Keratinocyte (primary cell): ENCODE results near the gene MS4A15. TPM values are rescaled to one million over a fixed set of nuclear protein-coding genes. Genes with fewer than 3 reads are reported as not detected.

Source experiments
- DNase-seq: peaks from one replicate; pipeline ENCODE4 v3.0.0-alpha.2; 2011; ENCODE audit warnings: low read depth, missing footprints, low spot score
- FAIRE-seq: peaks from 2 replicates; lab custom pipeline; 2011; peaks lifted over from hg19 to GRCh38; lab: Jason Lieb, UNC
- H2AFZ ChIP-seq: 2 replicates; pipeline ENCODE4 v1.6.0; 2012; ENCODE audit warnings: low read length, control low read depth, inconsistent platforms; ENCODE audit not compliant: control insufficient read depth
- H3K27ac ChIP-seq: 2 replicates; pipeline ENCODE4 v1.5.1; 2011; ENCODE audit warnings: low read length; ENCODE audit not compliant: control insufficient read depth, insufficient read depth
- H3K27me3 ChIP-seq: 3 replicates; pipeline ENCODE4 v1.6.0; 2011; ENCODE audit warnings: low read length; ENCODE audit not compliant: control insufficient read depth, insufficient read depth; ENCODE audit errors: extremely low read depth
- H3K36me3 ChIP-seq, 2 experiments: 2 replicates in 1 of 2; 3 replicates in 1 of 2; pipeline ENCODE4 v1.5.1; 2011; ENCODE audit warnings: low read length in 2 of 2, mild to moderate bottlenecking in 1 of 2; ENCODE audit not compliant: control insufficient read depth in 2 of 2, insufficient read depth in 2 of 2; ENCODE audit errors: extremely low read depth in 1 of 2
- H3K4me1 ChIP-seq: 3 replicates; pipeline ENCODE4 v1.5.1; 2011; ENCODE audit warnings: low read length; ENCODE audit not compliant: control insufficient read depth, insufficient read depth; ENCODE audit errors: extremely low read depth
- H3K4me2 ChIP-seq: 3 replicates; pipeline ENCODE4 v1.6.0; 2011; ENCODE audit warnings: low read depth, low read length; ENCODE audit not compliant: control insufficient read depth, insufficient read depth; ENCODE audit errors: extremely low read depth
- H3K4me3 ChIP-seq, 3 experiments: fragments of 200-600 bp in 1 of 3; sonication (generic) in 1 of 3; 2 replicates in 2 of 3; 3 replicates in 1 of 3; pipeline ENCODE4 v1.5.1; 2011 to 2016; ENCODE audit warnings: low read length in 3 of 3, mild to moderate bottlenecking in 3 of 3, control low read depth in 2 of 3, inconsistent platforms in 1 of 3, low read depth in 1 of 3, mixed read lengths in 1 of 3, mixed run types in 1 of 3, moderate library complexity in 1 of 3; ENCODE audit not compliant: control insufficient read depth in 2 of 3, insufficient read depth in 2 of 3; ENCODE audit errors: extremely low read depth in 1 of 3
- H3K79me2 ChIP-seq: 2 replicates; pipeline ENCODE4 v1.6.0; 2012; ENCODE audit warnings: low read length; ENCODE audit not compliant: control insufficient read depth, insufficient read depth
- H3K9ac ChIP-seq: 3 replicates; pipeline ENCODE4 v1.6.0; 2011; ENCODE audit warnings: low read length; ENCODE audit not compliant: control insufficient read depth, insufficient read depth; ENCODE audit errors: extremely low read depth
- H3K9me1 ChIP-seq: 3 replicates; pipeline ENCODE4 v1.6.0; 2011; ENCODE audit warnings: low read length; ENCODE audit not compliant: control insufficient read depth, insufficient read depth; ENCODE audit errors: extremely low read depth
- H3K9me3 ChIP-seq: 2 replicates; pipeline ENCODE4 v1.5.1; 2012; ENCODE audit warnings: low read depth, low read length; ENCODE audit not compliant: control insufficient read depth
- H4K20me1 ChIP-seq: 3 replicates; pipeline ENCODE4 v1.6.0; 2011; ENCODE audit warnings: low read length; ENCODE audit not compliant: control insufficient read depth, insufficient read depth; ENCODE audit errors: extremely low read depth
- EZH2 ChIP-seq: IDR thresholded peaks from one replicate; pipeline ENCODE4 v1.6.1; 2012; ENCODE audit warnings: inconsistent platforms, mild to moderate bottlenecking, low read length, moderate library complexity
- dilution Hi-C: fragments of 300-500 bp; cut with MboI; formaldehyde crosslinking; loops from one replicate; pipeline ENCODE4 v1.7.0; 2020; ENCODE audit warnings: low sequenced_read_pairs; ENCODE audit not compliant: extremely low pct_ligation_motif_present
- polyA plus RNA-seq, 5 experiments: library from polyadenylated mRNA; depleted of rRNA in 3 of 5; stranded (reverse) in 3 of 5; stranded (forward) in 1 of 5; unstranded in 1 of 5; fragments of >200 nt; gene quantifications; 1 replicate in 1 of 5; 2 replicates in 3 of 5; 3 replicates in 1 of 5; pipeline versions ENCODE4 v1.2.1 to v1.2.3, GENCODE V29; 2011 to 2012; ENCODE audit warnings: missing spikeins in 2 of 5, low read depth in 1 of 5, low replicate concordance in 1 of 5
- TF ChIP-seq, protein P1 (sequence below), 3 experiments: IDR thresholded peaks in 1 of 3; conservative IDR thresholded peaks in 1 of 3; optimal IDR thresholded peaks in 1 of 3; 2 replicates in 2 of 3; 3 replicates in 1 of 3; pipeline versions ENCODE3 to v1.5.1; 2011; ENCODE audit warnings: low read length in 3 of 3, mild to moderate bottlenecking in 3 of 3, moderate library complexity in 2 of 3, control low read depth in 1 of 3, inconsistent platforms in 1 of 3; ENCODE audit not compliant: insufficient read depth in 2 of 3; ENCODE audit errors: extremely low read depth in 1 of 3

The MS4A15 gene
- polyA plus RNA-seq, 1 donor (not counting 4 experiments of a cell fraction or from before 2014, with no cell fraction given) = 0.03 TPM

GRCh38 chr11:60731586-60731985 is 25.1 kb upstream of the MS4A15 start:
- H3K9me3 ChIP-seq = no peaks in the 10 kb centered on the region
- dilution Hi-C loops = no loop called here
- FAIRE-seq (no peak), DNase-seq (no peak)
- no peaks in the 10 kb centered on the region for H3K4me1 ChIP-seq
- H4K20me1 ChIP-seq = no peaks in the 10 kb centered on the region
- no peak for TF ChIP-seq EZH2
- TF ChIP-seq, protein P1, sequence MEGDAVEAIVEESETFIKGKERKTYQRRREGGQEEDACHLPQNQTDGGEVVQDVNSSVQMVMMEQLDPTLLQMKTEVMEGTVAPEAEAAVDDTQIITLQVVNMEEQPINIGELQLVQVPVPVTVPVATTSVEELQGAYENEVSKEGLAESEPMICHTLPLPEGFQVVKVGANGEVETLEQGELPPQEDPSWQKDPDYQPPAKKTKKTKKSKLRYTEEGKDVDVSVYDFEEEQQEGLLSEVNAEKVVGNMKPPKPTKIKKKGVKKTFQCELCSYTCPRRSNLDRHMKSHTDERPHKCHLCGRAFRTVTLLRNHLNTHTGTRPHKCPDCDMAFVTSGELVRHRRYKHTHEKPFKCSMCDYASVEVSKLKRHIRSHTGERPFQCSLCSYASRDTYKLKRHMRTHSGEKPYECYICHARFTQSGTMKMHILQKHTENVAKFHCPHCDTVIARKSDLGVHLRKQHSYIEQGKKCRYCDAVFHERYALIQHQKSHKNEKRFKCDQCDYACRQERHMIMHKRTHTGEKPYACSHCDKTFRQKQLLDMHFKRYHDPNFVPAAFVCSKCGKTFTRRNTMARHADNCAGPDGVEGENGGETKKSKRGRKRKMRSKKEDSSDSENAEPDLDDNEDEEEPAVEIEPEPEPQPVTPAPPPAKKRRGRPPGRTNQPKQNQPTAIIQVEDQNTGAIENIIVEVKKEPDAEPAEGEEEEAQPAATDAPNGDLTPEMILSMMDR (optimal IDR thresholded peaks at IDR 0.05 in 1 of 3, IDR thresholded peaks at IDR 0.05 in 1 of 3, conservative IDR thresholded peaks at IDR 0.05 in 1 of 3; ENCODE audit: extremely low read depth in 1 of 3, insufficient read depth in 2 of 3, low read length in 3 of 3) = no peak
- H3K4me2 ChIP-seq = no peak overlapping the region
- H3K9ac ChIP-seq = no peak overlapping the region
- no peaks in the 10 kb centered on the region for H3K27me3 ChIP-seq
- H3K79me2 ChIP-seq = no peaks in the 10 kb centered on the region
- H3K27ac ChIP-seq = no peak overlapping the region
- H3K36me3 ChIP-seq = no peaks in the 10 kb centered on the region
- H3K4me3 ChIP-seq = no peak overlapping the region
- no peaks in the 10 kb centered on the region for H3K9me1 ChIP-seq
- H2AFZ ChIP-seq = no peak overlapping the region

GRCh38 chr11:60734279-60734678 is 22.4 kb upstream of the MS4A15 start:
- no peaks in the 10 kb centered on the region for H3K27me3 ChIP-seq
- H3K9me3 ChIP-seq = no peaks in the 10 kb centered on the region
- no peaks in the 10 kb centered on the region for H3K4me1 ChIP-seq
- no peak overlapping the region for H3K9ac ChIP-seq
- H2AFZ ChIP-seq = no peak overlapping the region
- dilution Hi-C loops = no loop called here
- no peak overlapping the region for H3K4me2 ChIP-seq
- TF ChIP-seq, protein P1 (optimal IDR thresholded peaks at IDR 0.05 in 1 of 3, IDR thresholded peaks at IDR 0.05 in 1 of 3, conservative IDR thresholded peaks at IDR 0.05 in 1 of 3; ENCODE audit: extremely low read depth in 1 of 3, insufficient read depth in 2 of 3, low read length in 3 of 3) = no peak
- TF ChIP-seq EZH2 = no peak
- H4K20me1 ChIP-seq = no peaks in the 10 kb centered on the region
- H3K4me3 ChIP-seq = no peak overlapping the region
- H3K79me2 ChIP-seq = no peaks in the 10 kb centered on the region
- FAIRE-seq = no peak
- no peak for DNase-seq
- H3K36me3 ChIP-seq = no peaks in the 10 kb centered on the region
- no peaks in the 10 kb centered on the region for H3K9me1 ChIP-seq
- H3K27ac ChIP-seq = no peak overlapping the region
